ENCODE results near the gene EXOC3L2. TPM values are rescaled to one million over a fixed set of nuclear protein-coding genes. Genes with fewer than 3 reads are reported as not detected.

EXOC3L2 gene
- total and polyA plus RNA-seq, 2 donors (not counting 3 experiments of a cell fraction or from before 2014, with no cell fraction given): 0.66 to 1.8 TPM

DNA sequence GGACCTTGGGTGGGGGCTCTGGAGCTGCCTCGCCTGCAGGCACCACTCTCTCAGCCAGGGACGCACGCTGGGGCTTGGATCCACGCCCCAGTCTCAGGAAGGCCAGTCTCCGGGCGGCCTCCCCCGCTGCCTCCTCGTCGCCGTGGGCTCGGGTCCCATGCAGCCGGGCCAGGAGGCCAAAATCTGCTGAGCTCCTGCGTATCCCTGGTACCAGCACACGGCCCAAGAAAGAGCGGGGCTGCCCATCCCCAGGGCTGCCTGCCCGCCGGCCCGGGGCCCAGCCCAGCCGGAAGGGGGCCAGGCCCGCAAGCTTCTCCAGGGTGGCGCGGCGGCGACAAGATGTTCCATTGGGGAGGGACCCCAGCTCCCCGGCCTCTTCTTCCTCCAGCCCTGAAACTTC, 6.7 kb downstream of the EXOC3L2 start:
- POLR2A ChIA-PET: no interaction called here
- Histone ChIP-seq H3K9ac (replicated peaks; ENCODE audit: extremely low read depth, insufficient read depth, low read length) (no peak overlapping the region), H3K27ac (ENCODE audit: insufficient read depth, low read depth, low read length) (no peak overlapping the region), H3K27me3 (ENCODE audit: control insufficient read depth in 2 of 2, insufficient read depth in 2 of 2, low read length in 2 of 2) (no peaks in the 10 kb centered on the region), H3K9me3 (replicated peaks; ENCODE audit: control insufficient read depth, insufficient read depth, low read length) (no peaks in the 10 kb centered on the region), H3K9me1 (replicated peaks; ENCODE audit: control insufficient read depth, extremely low read depth, insufficient read depth, low read length) (no peaks in the 10 kb centered on the region), H3K36me3 (ENCODE audit: control insufficient read depth in 2 of 2, extremely low read depth in 1 of 2, insufficient read depth in 2 of 2, low read length in 2 of 2) (no peaks in the 10 kb centered on the region), H3K4me3 (replicated peaks in 1 of 3; ENCODE audit: insufficient read depth in 1 of 3, low read depth in 1 of 3, low read length in 3 of 3) (no peak overlapping the region), H2AFZ (ENCODE audit: low read depth, low read length) (no peak overlapping the region), H4K20me1 (replicated peaks; ENCODE audit: control insufficient read depth, extremely low read depth, insufficient read depth, low read length) (no peaks in the 10 kb centered on the region), H3K4me1 (ENCODE audit: control insufficient read depth, extremely low read depth, insufficient read depth, low read length) (peaks cover 15% of the 10 kb centered on the region), H3K4me2 (ENCODE audit: insufficient read depth, low read length) (no peak overlapping the region), H3K79me2 (ENCODE audit: control insufficient read depth, insufficient read depth, low read length) (no peaks in the 10 kb centered on the region)
- dilution Hi-C loops (cut with MboI; ENCODE audit: extremely low pct_ligation_motif_present, low sequenced_read_pairs): no loop called here
- TF ChIP-seq FOS (IDR thresholded peaks at IDR 0.05; ENCODE audit: borderline replicate concordance, insufficient read depth, low read length): no peak
- TF ChIP-seq EZH2 (IDR thresholded peaks at IDR 0.05; ENCODE audit: borderline replicate concordance, low read depth, low read length, severe bottlenecking): no peak
- no peak for TF ChIP-seq JUN (IDR thresholded peaks at IDR 0.05; ENCODE audit: borderline replicate concordance, insufficient read depth, insufficient read length, low read depth)
- no peak for TF ChIP-seq POLR2AphosphoS5 (IDR thresholded peaks at IDR 0.05; ENCODE audit: insufficient read depth, low read depth, low read length)
- TF ChIP-seq, protein P1, sequence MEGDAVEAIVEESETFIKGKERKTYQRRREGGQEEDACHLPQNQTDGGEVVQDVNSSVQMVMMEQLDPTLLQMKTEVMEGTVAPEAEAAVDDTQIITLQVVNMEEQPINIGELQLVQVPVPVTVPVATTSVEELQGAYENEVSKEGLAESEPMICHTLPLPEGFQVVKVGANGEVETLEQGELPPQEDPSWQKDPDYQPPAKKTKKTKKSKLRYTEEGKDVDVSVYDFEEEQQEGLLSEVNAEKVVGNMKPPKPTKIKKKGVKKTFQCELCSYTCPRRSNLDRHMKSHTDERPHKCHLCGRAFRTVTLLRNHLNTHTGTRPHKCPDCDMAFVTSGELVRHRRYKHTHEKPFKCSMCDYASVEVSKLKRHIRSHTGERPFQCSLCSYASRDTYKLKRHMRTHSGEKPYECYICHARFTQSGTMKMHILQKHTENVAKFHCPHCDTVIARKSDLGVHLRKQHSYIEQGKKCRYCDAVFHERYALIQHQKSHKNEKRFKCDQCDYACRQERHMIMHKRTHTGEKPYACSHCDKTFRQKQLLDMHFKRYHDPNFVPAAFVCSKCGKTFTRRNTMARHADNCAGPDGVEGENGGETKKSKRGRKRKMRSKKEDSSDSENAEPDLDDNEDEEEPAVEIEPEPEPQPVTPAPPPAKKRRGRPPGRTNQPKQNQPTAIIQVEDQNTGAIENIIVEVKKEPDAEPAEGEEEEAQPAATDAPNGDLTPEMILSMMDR (IDR thresholded peaks at IDR 0.05; ENCODE audit: extremely low read depth in 1 of 2, insufficient read depth in 1 of 2, low read depth in 1 of 2, low read length in 2 of 2): no peak
- TF ChIP-seq, protein P2, sequence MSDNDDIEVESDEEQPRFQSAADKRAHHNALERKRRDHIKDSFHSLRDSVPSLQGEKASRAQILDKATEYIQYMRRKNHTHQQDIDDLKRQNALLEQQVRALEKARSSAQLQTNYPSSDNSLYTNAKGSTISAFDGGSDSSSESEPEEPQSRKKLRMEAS (IDR thresholded peaks at IDR 0.05; ENCODE audit: insufficient read depth, insufficient read length): no peak
- no peak for TF ChIP-seq MYC (IDR thresholded peaks at IDR 0.05; ENCODE audit: low read depth, low read length)
- no peak for TF ChIP-seq GATA2 (IDR thresholded peaks at IDR 0.05; ENCODE audit: insufficient read depth, insufficient read length, low read depth, low read length)
- TF ChIP-seq POLR2A (IDR thresholded peaks at IDR 0.05; ENCODE audit: low read depth, low read length): no peak
- DNase-seq (ENCODE audit: low read depth, low spot score): no peak
- BruUV-seq (replicated peaks): no TSS peak
- intact Hi-C loops (cut with micrococcal nuclease): no loop called here
- FAIRE-seq: no peak
- CTCF ChIA-PET: no interaction called here
